Adrenal gland (tissue), 5 donors: ENCODE measurements around the gene ABCD2.

Experiments used
- CTCF ChIP-seq, 6 experiments: fragments of 450-650 bp in 4 of 6; fragments of 200-600 bp in 2 of 6; sonication (generic) in 1 of 6; IDR thresholded peaks; 1 replicate in 5 of 6; 2 replicates in 1 of 6; pipeline versions ENCODE4 v1.5.1 to v1.8.0; 2016 to 2021; ENCODE audit warnings: antibody characterized with exemption in 6 of 6, mild to moderate bottlenecking in 2 of 6, moderate library complexity in 1 of 6
- POLR2A ChIP-seq, 2 donors: fragments of 450-650 bp; IDR thresholded peaks; one replicate each; pipeline ENCODE4 v1.6.1; 2017; ENCODE audit warnings: antibody characterized with exemption in 2 of 2, mild to moderate bottlenecking in 2 of 2, moderate library complexity in 1 of 2
- donor health status: DM: no; HTN: no; CAD: no.

- TF ChIP-seq CTCF (IDR thresholded peaks at IDR 0.05) (peak in 2 of 6 experiments; percentile 21 to 34), POLR2A (IDR thresholded peaks at IDR 0.05) (no peak)
Observed at GRCh38 chr12:39587225-39587624, 32.4 kb downstream of the ABCD2 start.
